Left lung (tissue), 10 donors: ENCODE results near the gene RFTN1. TPM values are rescaled to one million over a fixed set of nuclear protein-coding genes. Genes with fewer than 3 reads are reported as not detected.
A peak's percentile ranks its signal among the peaks of the same experiment; 100 is the strongest.

Experiments used
- ATAC-seq: fragments of 200-7000 bp; cut with Tn5 transposase; one replicate; pipeline ENCODE4 v1.9.1; 2020; ENCODE audit warnings: moderate library complexity
- DNase-seq, 4 donors: peaks; one replicate each; pipeline ENCODE4 v3.0.0-alpha.2; 2013 to 2020
- H3K27ac ChIP-seq, 2 donors: fragments of 200-600 bp; sonication (generic) in 1 of 2; one replicate each; pipeline versions ENCODE4 v1.5.0 to v1.8.0; 2020 to 2021
- H3K27me3 ChIP-seq, 2 donors: fragments of 200-600 bp; sonication (generic) in 1 of 2; one replicate each; pipeline versions ENCODE4 v1.5.0 to v1.8.0; 2020 to 2021
- H3K36me3 ChIP-seq, 2 donors: fragments of 200-600 bp; sonication (generic) in 1 of 2; one replicate each; pipeline versions ENCODE4 v1.5.0 to v1.8.0; 2020 to 2021
- H3K4me1 ChIP-seq, 2 donors: fragments of 200-600 bp; one replicate each; pipeline ENCODE4 v1.8.0; 2021
- H3K4me3 ChIP-seq, 2 donors: fragments of 200-600 bp; sonication (generic) in 1 of 2; one replicate each; pipeline versions ENCODE4 v1.5.0 to v1.8.0; 2020 to 2021; ENCODE audit warnings: mild to moderate bottlenecking in 1 of 2
- H3K9me3 ChIP-seq, 2 donors: fragments of 200-600 bp; sonication (generic) in 1 of 2; one replicate each; pipeline versions ENCODE4 v1.5.0 to v1.8.0; 2020 to 2021
- CTCF ChIP-seq, 2 donors: fragments of 200-600 bp; sonication (generic) in 1 of 2; IDR thresholded peaks; one replicate each; pipeline versions ENCODE4 v1.5.0 to v1.8.0; 2021; ENCODE audit warnings: antibody characterized with exemption in 2 of 2
- intact Hi-C, 2 donors: fragments of 100-400 bp; cut with DNase I; formaldehyde crosslinking; loops; one replicate each; pipeline versions ENCODE4 v1.11.2 to v1.14.2; 2022
- polyA plus RNA-seq, 6 donors: library from polyadenylated mRNA; unstranded; fragments of 120-200 nt; gene quantifications; one replicate each; pipeline ENCODE4 v1.2.1, GENCODE V29; 2013; ENCODE audit not compliant: insufficient read length in 6 of 6
- total RNA-seq, 2 donors: library from RNA; stranded (reverse); fragmentation: NEBNext Ultra II Directional; extraction: Animal tissue kit (Norgen Biotek cat#: 25700); gene quantifications; one replicate each; pipeline ENCODE4 v1.2.1, GENCODE V29; 2021
- donor health status: DM: no; HTN: yes; CAD: no.
- donor health status: DM: no; HTN: no; CAD: no.

Gene RFTN1
- total and polyA plus RNA-seq, 8 donors, result 47.2 to 85.1 (median 67.6) TPM

GRCh38 chr3:16515885-16516420 is 2.5 kb upstream of the RFTN1 start:
- intact Hi-C loops, result no loop called here
- ATAC-seq, result no peak

GRCh38 chr3:16514755-16515353 is 1.4 kb upstream of the RFTN1 start:
- H3K4me3 ChIP-seq, result no peak overlapping the region
- no peak for TF ChIP-seq CTCF (IDR thresholded peaks at IDR 0.05)
- H3K36me3 ChIP-seq, result no peaks in the 10 kb centered on the region
- no peaks in the 10 kb centered on the region for H3K9me3 ChIP-seq
- peaks cover 10 to 53% of the 10 kb centered on the region in 2 donors for H3K4me1 ChIP-seq
- no peaks in the 10 kb centered on the region for H3K27me3 ChIP-seq
- intact Hi-C loops, result no loop called here
- no peak overlapping the region for H3K27ac ChIP-seq
- DNase-seq (no peak), ATAC-seq (no peak)

More at GRCh38 chr3:16515885-16516420, 2.5 kb upstream of the RFTN1 start:
- Histone ChIP-seq H3K9me3 (no peaks in the 10 kb centered on the region), H3K4me3 (no peak overlapping the region), H3K36me3 (no peaks in the 10 kb centered on the region), H3K27ac (no peak overlapping the region), H3K27me3 (no peaks in the 10 kb centered on the region), H3K4me1 (peaks cover 9 to 43% of the 10 kb centered on the region in 2 donors)
- no peak for TF ChIP-seq CTCF (IDR thresholded peaks at IDR 0.05)
- DNase-seq, result no peak

- ATAC-seq (no peak), DNase-seq (no peak)
- Histone ChIP-seq H3K36me3 (no peaks in the 10 kb centered on the region), H3K4me1 (peaks cover 12 to 60% of the 10 kb centered on the region in 2 donors), H3K9me3 (no peaks in the 10 kb centered on the region), H3K27me3 (no peaks in the 10 kb centered on the region), H3K27ac (peak overlapping the region; percentile 83 to 86), H3K4me3 (peak overlapping the region; percentile 82 to 86)
- intact Hi-C loops, result no loop called here
- TF ChIP-seq CTCF (IDR thresholded peaks at IDR 0.05), result no peak
Observed at GRCh38 chr3:16514021-16514700, 662 bp upstream of the RFTN1 start.

GRCh38 chr3:16512435-16513140 is 911 bp downstream of the RFTN1 start:
- Histone ChIP-seq H3K27ac (peak overlapping the region; percentile 83 to 86), H3K27me3 (no peaks in the 10 kb centered on the region), H3K4me3 (peak overlapping the region; percentile 82 to 86), H3K36me3 (no peaks in the 10 kb centered on the region), H3K4me1 (peaks cover 19 to 74% of the 10 kb centered on the region in 2 donors), H3K9me3 (no peaks in the 10 kb centered on the region)
- ATAC-seq, result peak; percentile 64
- no peak for TF ChIP-seq CTCF (IDR thresholded peaks at IDR 0.05)
- peak in 3 of 4 donors; percentile 51 to 85 (median 66) for DNase-seq
- intact Hi-C loops, result no loop called here
